Measurements from ENCODE around the gene RDH13.
"Not testable (repeated sequence)": the region's sequence is repeated elsewhere in the genome, so short reads cannot be mapped to it uniquely, and the experiment has no call there.

RDH13 gene

GRCh38 chr19:55042688-55043087 is 20.3 kb downstream of the RDH13 start:
- no peak for DNase-seq

- DNase-seq, result no peak
Observed at GRCh38 chr19:55042344-55042678, 20.6 kb downstream of the RDH13 start.

- peak; percentile 51 to 60 for DNase-seq
Observed at GRCh38 chr19:55041627-55042343, 21.2 kb downstream of the RDH13 start.

- no peak for DNase-seq
Observed at GRCh38 chr19:55041244-55041626, 21.7 kb downstream of the RDH13 start.

- DNase-seq, result not testable (repeated sequence)
Observed at GRCh38 chr19:55040654-55041053, 22.3 kb downstream of the RDH13 start.

GRCh38 chr19:55037603-55038002 is 25.3 kb downstream of the RDH13 start:
- DNase-seq, result not testable (repeated sequence)

GRCh38 chr19:55036058-55036457 is 26.9 kb downstream of the RDH13 start:
- no peak for DNase-seq

- no peak for DNase-seq
Observed at GRCh38 chr19:55034751-55035150, 28.2 kb downstream of the RDH13 start.

GRCh38 chr19:55032976-55033643 is 29.8 kb downstream of the RDH13 start:
- not testable (repeated sequence) for DNase-seq

- DNase-seq, result no peak
Observed at GRCh38 chr19:55032170-55032800, 30.7 kb downstream of the RDH13 start.

GRCh38 chr19:55031178-55031577 is 31.8 kb downstream of the RDH13 start:
- no peak for DNase-seq

- peak; percentile 7 to 22 for DNase-seq
Observed at GRCh38 chr19:55028757-55029156, 34.2 kb downstream of the RDH13 start.

- peak; percentile 38 to 61 for DNase-seq
Observed at GRCh38 chr19:55027472-55028337, 35.2 kb downstream of the RDH13 start.

- not testable (repeated sequence) for DNase-seq
Observed at GRCh38 chr19:55027140-55027471, 35.8 kb downstream of the RDH13 start.

- no peak for DNase-seq
Observed at GRCh38 chr19:55024111-55024510, 38.8 kb downstream of the RDH13 start.

GRCh38 chr19:55020351-55020750 is 42.6 kb downstream of the RDH13 start:
- DNase-seq, result not testable (repeated sequence)

- no peak for DNase-seq
Observed at GRCh38 chr19:55018633-55019032, 44.3 kb downstream of the RDH13 start.

GRCh38 chr19:55018216-55018615 is 44.7 kb downstream of the RDH13 start:
- no peak for DNase-seq

GRCh38 chr19:55016017-55016416 is 46.9 kb downstream of the RDH13 start:
- DNase-seq, result no peak

- no peak for DNase-seq
Observed at GRCh38 chr19:55015126-55015525, 47.8 kb downstream of the RDH13 start.

GRCh38 chr19:55014714-55015113 is 48.2 kb downstream of the RDH13 start:
- no peak for DNase-seq

- DNase-seq, result no peak
Observed at GRCh38 chr19:55013596-55013995, 49.4 kb downstream of the RDH13 start.

- DNase-seq, result no peak
Observed at GRCh38 chr19:55012306-55012705, 50.6 kb downstream of the RDH13 start.

Data from Kasumi-1 (cell line).